Endothelial cell of umbilical vein (primary cell): ENCODE data around the gene ZNF2.

Experiments
- CTCF ChIP-seq, 2 donors: IDR thresholded peaks; 1 replicate in 1 of 2; 2 replicates in 1 of 2; pipeline ENCODE4 v1.5.1; 2011; ENCODE audit warnings: low read length in 2 of 2, mild to moderate bottlenecking in 2 of 2, moderate library complexity in 2 of 2, control low read depth in 1 of 2, inconsistent platforms in 1 of 2, low read depth in 1 of 2; ENCODE audit not compliant: insufficient read depth in 1 of 2; ENCODE audit errors: extremely low read depth in 1 of 2
- EZH2 ChIP-seq: IDR thresholded peaks from 2 replicates; pipeline ENCODE4 v1.6.1; 2012; ENCODE audit warnings: borderline replicate concordance, low read depth, mild to moderate bottlenecking, moderate library complexity, low read length, inconsistent platforms; ENCODE audit not compliant: severe bottlenecking
- FOS ChIP-seq: IDR thresholded peaks from 2 replicates; pipeline ENCODE4 v1.6.1; 2011; ENCODE audit warnings: mild to moderate bottlenecking, low read length, moderate library complexity, borderline replicate concordance; ENCODE audit not compliant: insufficient read depth
- MAX ChIP-seq: IDR thresholded peaks from 2 replicates; pipeline ENCODE4 v1.6.1; 2011; ENCODE audit not compliant: insufficient read depth, insufficient read length
- POLR2A ChIP-seq: IDR thresholded peaks from 2 replicates; pipeline ENCODE4 v1.6.1; 2012; ENCODE audit warnings: low read depth, mild to moderate bottlenecking, control low read depth, low read length

DNA sequence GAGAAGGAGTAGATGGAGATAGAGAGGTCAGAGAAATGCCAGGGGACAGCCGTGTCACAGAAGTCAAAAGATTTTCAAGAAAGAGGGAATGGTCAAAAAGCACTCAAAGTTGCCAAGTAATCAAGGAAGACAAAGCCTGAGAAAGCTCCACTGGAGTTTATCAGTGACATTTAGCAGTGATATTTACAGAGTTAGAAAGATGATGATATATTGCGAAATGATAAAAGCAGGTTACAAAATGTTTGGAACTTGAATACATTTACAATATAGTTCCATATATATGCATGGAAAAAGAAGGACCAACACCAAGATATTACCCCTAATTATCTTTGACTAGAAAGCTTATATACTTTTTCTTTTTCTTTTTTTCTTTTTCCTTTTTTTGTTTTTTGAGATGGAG, 20.4 kb downstream of the ZNF2 start:
- TF ChIP-seq CTCF (IDR thresholded peaks at IDR 0.05; ENCODE audit: extremely low read depth in 1 of 2, insufficient read depth in 1 of 2, low read depth in 1 of 2, low read length in 2 of 2) (no peak), FOS (no peak), MAX (no peak), EZH2 (no peak), POLR2A (no peak)
